ENCODE data around the gene SNAP47.
A peak's percentile ranks its signal among the peaks of the same experiment; 100 is the strongest.

SNAP47 gene

DNA sequence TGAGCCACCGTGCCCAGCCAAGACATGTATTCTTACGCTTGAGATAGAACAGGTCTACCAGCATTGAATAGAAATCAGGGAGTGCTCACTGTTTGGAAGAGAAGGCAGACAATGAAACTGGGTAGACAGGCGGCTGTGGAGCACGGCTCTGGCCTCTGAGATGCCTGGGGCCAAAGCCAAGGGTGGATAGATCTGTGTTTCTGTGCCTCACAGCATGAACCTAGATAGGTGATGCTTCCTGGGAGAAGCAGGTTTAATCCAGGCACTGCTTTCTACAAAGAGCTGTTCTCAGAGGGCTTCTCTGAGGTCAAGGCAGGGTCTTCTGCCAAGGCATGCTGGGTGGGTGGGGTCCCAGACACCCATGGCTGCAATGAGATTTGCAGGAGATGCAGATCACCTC lies 55.6 kb downstream of the SNAP47 start:
- Histone ChIP-seq H3K4me2 (ENCODE audit: low read length) (no peak overlapping the region), H3K9me3 (ENCODE audit: control insufficient read depth, insufficient read depth, low read length) (no peaks in the 10 kb centered on the region), H3K36me3 (ENCODE audit: control insufficient read depth, low read length) (no peaks in the 10 kb centered on the region), H3K9me2 (replicated peaks; ENCODE audit: control insufficient read depth, low read length) (no peaks in the 10 kb centered on the region), H3K4me3 (ENCODE audit: low read length) (no peak overlapping the region), H3K27me3 (ENCODE audit: control insufficient read depth, low read length) (peaks cover 11% of the 10 kb centered on the region), H4K20me1 (ENCODE audit: control insufficient read depth, insufficient read depth, low read depth, low read length) (no peaks in the 10 kb centered on the region), H3K27ac (ENCODE audit: low read depth, low read length) (no peak overlapping the region), H3F3A (ENCODE audit: control insufficient read depth, insufficient read depth) (no peaks in the 10 kb centered on the region), H3K4me1 (ENCODE audit: control insufficient read depth, low read length) (peaks cover 13% of the 10 kb centered on the region), H3K79me2 (ENCODE audit: control insufficient read depth, low read length) (no peaks in the 10 kb centered on the region)
- TF ChIP-seq EZH2phosphoT487 (IDR thresholded peaks at IDR 0.05; ENCODE audit: borderline replicate concordance, low read length): no peak
- TF ChIP-seq, protein P1, sequence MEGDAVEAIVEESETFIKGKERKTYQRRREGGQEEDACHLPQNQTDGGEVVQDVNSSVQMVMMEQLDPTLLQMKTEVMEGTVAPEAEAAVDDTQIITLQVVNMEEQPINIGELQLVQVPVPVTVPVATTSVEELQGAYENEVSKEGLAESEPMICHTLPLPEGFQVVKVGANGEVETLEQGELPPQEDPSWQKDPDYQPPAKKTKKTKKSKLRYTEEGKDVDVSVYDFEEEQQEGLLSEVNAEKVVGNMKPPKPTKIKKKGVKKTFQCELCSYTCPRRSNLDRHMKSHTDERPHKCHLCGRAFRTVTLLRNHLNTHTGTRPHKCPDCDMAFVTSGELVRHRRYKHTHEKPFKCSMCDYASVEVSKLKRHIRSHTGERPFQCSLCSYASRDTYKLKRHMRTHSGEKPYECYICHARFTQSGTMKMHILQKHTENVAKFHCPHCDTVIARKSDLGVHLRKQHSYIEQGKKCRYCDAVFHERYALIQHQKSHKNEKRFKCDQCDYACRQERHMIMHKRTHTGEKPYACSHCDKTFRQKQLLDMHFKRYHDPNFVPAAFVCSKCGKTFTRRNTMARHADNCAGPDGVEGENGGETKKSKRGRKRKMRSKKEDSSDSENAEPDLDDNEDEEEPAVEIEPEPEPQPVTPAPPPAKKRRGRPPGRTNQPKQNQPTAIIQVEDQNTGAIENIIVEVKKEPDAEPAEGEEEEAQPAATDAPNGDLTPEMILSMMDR (IDR thresholded peaks at IDR 0.05; ENCODE audit: low read depth, low read length, poor library complexity, severe bottlenecking): no peak

DNA sequence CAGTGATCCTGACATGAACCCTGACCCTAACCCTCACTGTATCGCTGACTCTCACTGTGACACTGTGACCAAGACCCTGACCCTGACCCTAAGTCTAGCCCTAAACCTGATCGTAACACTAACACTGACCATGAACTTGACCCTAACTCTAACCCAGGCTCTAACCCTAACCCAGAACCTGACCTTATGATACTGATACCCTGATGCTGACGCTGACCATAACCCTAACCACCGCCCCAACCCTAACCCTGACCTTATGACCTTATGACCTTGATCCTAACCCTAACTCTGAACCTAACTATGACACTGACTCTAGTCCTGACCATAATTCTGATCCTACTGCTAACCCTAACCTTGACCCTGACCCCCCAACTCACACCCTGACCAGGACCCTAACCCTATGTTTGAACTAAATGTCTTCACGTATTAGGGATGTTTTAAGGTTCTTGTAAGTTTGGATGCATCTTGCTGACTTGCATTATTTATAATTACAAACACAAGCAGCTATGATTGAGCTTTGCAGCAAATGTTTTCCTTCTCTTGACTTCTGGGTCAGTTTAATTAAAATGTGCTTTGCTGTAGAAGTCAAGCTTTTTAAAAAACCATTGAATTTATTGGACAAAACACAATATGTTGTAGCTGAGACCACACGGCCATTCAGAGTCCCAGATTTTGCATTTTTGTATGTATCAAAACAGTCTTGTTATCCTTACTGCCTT lies 56.3 kb downstream of the SNAP47 start:
- Histone ChIP-seq H3F3A (ENCODE audit: control insufficient read depth, insufficient read depth) (no peaks in the 10 kb centered on the region), H3K36me3 (ENCODE audit: control insufficient read depth, low read length) (no peaks in the 10 kb centered on the region), H3K9me2 (replicated peaks; ENCODE audit: control insufficient read depth, low read length) (no peaks in the 10 kb centered on the region), H3K9me3 (ENCODE audit: control insufficient read depth, insufficient read depth, low read length) (no peaks in the 10 kb centered on the region), H3K27ac (ENCODE audit: low read depth, low read length) (no peak overlapping the region), H3K79me2 (ENCODE audit: control insufficient read depth, low read length) (no peaks in the 10 kb centered on the region), H3K27me3 (ENCODE audit: control insufficient read depth, low read length) (peaks cover 11% of the 10 kb centered on the region), H3K4me3 (ENCODE audit: low read length) (no peak overlapping the region), H4K20me1 (ENCODE audit: control insufficient read depth, insufficient read depth, low read depth, low read length) (no peaks in the 10 kb centered on the region), H3K4me2 (ENCODE audit: low read length) (no peak overlapping the region), H3K4me1 (ENCODE audit: control insufficient read depth, low read length) (peaks cover 11% of the 10 kb centered on the region)
- TF ChIP-seq, protein P1 (IDR thresholded peaks at IDR 0.05; ENCODE audit: low read depth, low read length, poor library complexity, severe bottlenecking): no peak
- no peak for TF ChIP-seq EZH2phosphoT487 (IDR thresholded peaks at IDR 0.05; ENCODE audit: borderline replicate concordance, low read length)

DNA sequence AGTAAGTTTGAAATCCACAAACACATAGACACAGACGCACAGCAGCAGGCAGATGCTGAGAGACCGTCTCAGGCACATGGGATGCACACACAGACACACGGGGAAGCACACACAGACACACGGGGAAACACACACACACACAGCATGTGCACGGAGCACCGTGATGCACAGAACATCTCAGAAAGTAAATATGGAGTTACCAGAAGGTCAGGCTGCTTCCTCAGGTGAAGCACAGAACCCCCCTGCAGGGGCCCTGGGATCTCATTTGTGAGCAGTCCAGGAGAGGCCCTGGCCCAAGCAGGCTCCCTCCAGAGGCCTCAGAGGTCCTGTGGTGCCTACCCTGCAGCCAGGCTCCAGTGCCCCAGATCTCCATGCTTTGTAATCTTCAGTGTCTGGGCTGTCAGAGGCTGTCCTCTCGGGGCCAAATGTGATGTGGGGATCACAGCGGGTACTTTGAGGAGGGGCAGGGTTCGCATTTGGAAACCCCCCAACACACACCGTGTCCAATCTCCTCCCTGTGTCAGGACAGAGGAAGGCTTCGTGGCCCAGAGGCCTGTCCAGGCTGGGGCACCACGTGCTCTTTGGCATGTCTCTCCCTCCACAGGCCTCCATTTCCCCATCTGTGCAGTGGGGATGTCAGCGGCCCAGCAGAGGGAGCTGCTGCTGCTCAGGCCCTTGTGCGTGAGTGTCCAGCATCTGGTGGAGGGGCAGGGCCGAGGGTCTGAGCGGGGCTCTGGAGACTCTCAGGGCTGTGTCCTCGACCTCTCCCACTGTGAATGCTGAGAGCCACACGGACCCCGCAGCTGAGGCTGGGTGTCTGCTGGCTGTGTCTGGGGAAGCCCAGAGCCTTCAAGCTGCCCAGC lies 57.2 kb downstream of the SNAP47 start:
- no peak overlapping the region for H3K4me2 ChIP-seq (ENCODE audit: low read length)
- no peaks in the 10 kb centered on the region for H4K20me1 ChIP-seq (ENCODE audit: control insufficient read depth, insufficient read depth, low read depth, low read length)
- H3K27ac ChIP-seq (ENCODE audit: low read depth, low read length): no peak overlapping the region
- H3K36me3 ChIP-seq (ENCODE audit: control insufficient read depth, low read length): no peaks in the 10 kb centered on the region
- H3K27me3 ChIP-seq (ENCODE audit: control insufficient read depth, low read length): peaks cover 6% of the 10 kb centered on the region; the same call in 1 of the 2 replicates
- no peaks in the 10 kb centered on the region for H3K79me2 ChIP-seq (ENCODE audit: control insufficient read depth, low read length)
- no peaks in the 10 kb centered on the region for H3K9me2 ChIP-seq (replicated peaks; ENCODE audit: control insufficient read depth, low read length)
- no peaks in the 10 kb centered on the region for H3F3A ChIP-seq (ENCODE audit: control insufficient read depth, insufficient read depth)
- H3K4me3 ChIP-seq (ENCODE audit: low read length): no peak overlapping the region
- peaks cover 6% of the 10 kb centered on the region for H3K4me1 ChIP-seq (ENCODE audit: control insufficient read depth, low read length)
- TF ChIP-seq EZH2phosphoT487 (IDR thresholded peaks at IDR 0.05; ENCODE audit: borderline replicate concordance, low read length): no peak
- TF ChIP-seq, protein P1 (IDR thresholded peaks at IDR 0.05; ENCODE audit: low read depth, low read length, poor library complexity, severe bottlenecking): peak; percentile 26
- no peaks in the 10 kb centered on the region for H3K9me3 ChIP-seq (ENCODE audit: control insufficient read depth, insufficient read depth, low read length)
